Thyroid gland (tissue), 4 donors: Measurements from ENCODE around the gene OR5K3.

ENCODE experiments used
- CTCF ChIP-seq, 6 experiments: fragments of 200-600 bp in 3 of 6; fragments of 450-650 bp in 3 of 6; sonication (generic) in 3 of 6; IDR thresholded peaks; one replicate each; pipeline ENCODE4 v1.5.1; 2016 to 2019; ENCODE audit warnings: antibody characterized with exemption in 6 of 6, mild to moderate bottlenecking in 2 of 6, inconsistent platforms in 1 of 6, moderate library complexity in 1 of 6
- POLR2A ChIP-seq, 2 donors: fragments of 450-650 bp; IDR thresholded peaks; one replicate each; pipeline ENCODE4 v1.6.1; 2017; ENCODE audit warnings: antibody characterized with exemption in 2 of 2, mild to moderate bottlenecking in 2 of 2, moderate library complexity in 1 of 2

DNA sequence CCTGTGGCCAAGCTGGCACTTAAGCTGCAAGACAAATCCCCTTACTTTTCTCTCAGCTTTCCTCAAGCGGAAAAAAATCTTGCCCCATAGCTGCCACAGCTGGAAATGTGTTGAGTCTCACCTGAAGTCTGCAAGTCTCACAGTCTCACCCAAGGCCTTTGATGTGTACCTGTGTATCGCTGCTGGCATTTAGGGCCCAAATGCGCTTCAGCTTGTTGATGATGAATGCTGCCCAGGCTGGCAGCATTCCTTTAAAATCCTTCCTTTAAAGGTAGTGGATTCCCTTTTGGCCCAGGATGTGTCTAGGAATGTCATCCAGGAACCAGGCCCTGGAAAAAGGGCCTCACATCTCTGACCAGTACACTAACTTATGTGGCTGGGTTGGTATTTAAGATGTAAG lies 29.8 kb upstream of the OR5K3 start:
- no peak for TF ChIP-seq CTCF (IDR thresholded peaks at IDR 0.05)
- no peak for TF ChIP-seq POLR2A (IDR thresholded peaks at IDR 0.05)
